A172 (cell line): ENCODE results near the gene KLHL14. TPM values are rescaled to one million over a fixed set of nuclear protein-coding genes. Genes with fewer than 3 reads are reported as not detected.
"Not testable (repeated sequence)": the region's sequence is repeated elsewhere in the genome, so short reads cannot be mapped to it uniquely, and the experiment has no call there.

Experiments used
- DNase-seq: peaks from one replicate; pipeline ENCODE4 v3.0.0-alpha.2; 2015; ENCODE audit warnings: low spot score
- total RNA-seq: library from RNA; depleted of rRNA; stranded (reverse); fragments of >200 nt; shearing (Covaris generic); gene quantifications from 2 replicates; pipeline ENCODE4 v1.2.3, GENCODE V29; 2014

Gene KLHL14
- total RNA-seq, 1 experiment from 2014 or later, result not detected

GRCh38 chr18:32637659-32638058 is 135.2 kb downstream of the KLHL14 start:
- not testable (repeated sequence) for DNase-seq

- DNase-seq, result no peak
Observed at GRCh38 chr18:32637226-32637625, 135.6 kb downstream of the KLHL14 start.

GRCh38 chr18:32634876-32635431 is 137.9 kb downstream of the KLHL14 start:
- no peak for DNase-seq

GRCh38 chr18:32629981-32630700 is 142.7 kb downstream of the KLHL14 start:
- DNase-seq, result no peak

- DNase-seq, result no peak
Observed at GRCh38 chr18:32629292-32629691, 143.5 kb downstream of the KLHL14 start.

GRCh38 chr18:32624182-32624723 is 148.6 kb downstream of the KLHL14 start:
- DNase-seq, result no peak

- DNase-seq, result no peak
Observed at GRCh38 chr18:32623563-32623962, 149.3 kb downstream of the KLHL14 start.
